Hepatocyte (in vitro differentiated cells): ENCODE data around the gene MCRS1. TPM values are rescaled to one million over a fixed set of nuclear protein-coding genes. Genes with fewer than 3 reads are reported as not detected.

ENCODE experiments used
- DNase-seq: peaks from one replicate; pipeline ENCODE4 v3.0.0-alpha.2; 2016; ENCODE audit warnings: low spot score
- H2AFZ ChIP-seq: fragments of 200-600 bp; sonication (generic); 2 replicates; pipeline ENCODE4 v1.6.0; 2016; ENCODE audit warnings: antibody characterized with exemption, mild to moderate bottlenecking
- H3K27ac ChIP-seq: fragments of 200-600 bp; sonication (generic); 2 replicates; pipeline ENCODE4 v1.5.1; 2016; ENCODE audit warnings: mild to moderate bottlenecking
- H3K27me3 ChIP-seq: fragments of 200-600 bp; sonication (generic); 2 replicates; pipeline ENCODE4 v1.6.1; 2016
- H3K36me3 ChIP-seq: fragments of 200-600 bp; sonication (generic); replicated peaks from 2 replicates; pipeline ENCODE4 v1.5.1; 2016; ENCODE audit warnings: low read depth; ENCODE audit not compliant: insufficient read depth
- H3K4me1 ChIP-seq: fragments of 200-600 bp; sonication (generic); 2 replicates; pipeline ENCODE4 v1.5.1; 2016; ENCODE audit warnings: mild to moderate bottlenecking, moderate library complexity; ENCODE audit not compliant: insufficient read depth
- H3K4me2 ChIP-seq: fragments of 200-600 bp; sonication (generic); 2 replicates; pipeline ENCODE4 v1.6.0; 2016
- H3K4me3 ChIP-seq: fragments of 200-600 bp; sonication (generic); 2 replicates; pipeline ENCODE4 v1.5.1; 2016; ENCODE audit warnings: mild to moderate bottlenecking
- H3K79me2 ChIP-seq: fragments of 200-600 bp; sonication (generic); 2 replicates; pipeline ENCODE4 v1.6.0; 2017; ENCODE audit warnings: mild to moderate bottlenecking
- H3K9me2 ChIP-seq: fragments of 200-600 bp; sonication (generic); replicated peaks from 2 replicates; pipeline ENCODE4 v1.6.0; 2017; ENCODE audit warnings: mild to moderate bottlenecking; ENCODE audit not compliant: insufficient read depth
- H3K9me3 ChIP-seq: fragments of 200-600 bp; sonication (generic); 2 replicates; pipeline ENCODE4 v1.5.1; 2016; ENCODE audit warnings: low read depth, mild to moderate bottlenecking
- H4K20me1 ChIP-seq: fragments of 200-600 bp; sonication (generic); 2 replicates; pipeline ENCODE4 v1.6.0; 2016; ENCODE audit warnings: mild to moderate bottlenecking; ENCODE audit not compliant: insufficient read depth, poor library complexity, severe bottlenecking
- EZH2 ChIP-seq: fragments of 200-600 bp; sonication (generic); IDR thresholded peaks from 2 replicates; pipeline ENCODE4 v1.6.1; 2016; ENCODE audit warnings: antibody characterized with exemption, mild to moderate bottlenecking, borderline replicate concordance
- EZH2phosphoT487 ChIP-seq: fragments of 200-600 bp; sonication (generic); IDR thresholded peaks from one replicate; pipeline ENCODE4 v1.6.1; 2018; ENCODE audit warnings: antibody characterized with exemption, mild to moderate bottlenecking, low read depth, moderate library complexity; ENCODE audit not compliant: unreplicated experiment, severe bottlenecking
- WGBS: methylation state at CpG from one replicate; pipeline ENCODE4 v1.1.6; 2016; ENCODE audit warnings: low lambda C conversion rate; ENCODE audit errors: missing lambda C conversion rate; 5-methylcytosine and 5-hydroxymethylcytosine counted together
- polyA plus RNA-seq: library from polyadenylated mRNA; unstranded; fragments of >200 nt; fragmentation: Nextera tagmentation; extraction: Ambion mirVana; gene quantifications from 2 replicates; pipeline ENCODE4 v1.2.1, GENCODE V29; 2016
- total RNA-seq: library from RNA; depleted of rRNA; stranded (reverse); fragments of >200 nt; gene quantifications from 2 replicates; pipeline ENCODE4 v1.2.3, GENCODE V29; 2014
- TF ChIP-seq, protein P1 (sequence below): fragments of 200-600 bp; sonication (generic); IDR thresholded peaks from 2 replicates; pipeline ENCODE4 v1.5.1; 2016; ENCODE audit warnings: antibody characterized with exemption, mild to moderate bottlenecking; ENCODE audit not compliant: poor library complexity

The MCRS1 gene
- total and polyA plus RNA-seq, 2 experiments from 2014 or later = 51.4 to 57.7 TPM

GRCh38 chr12:49582201-49582600 lies 14.3 kb upstream of the MCRS1 start:
- WGBS = 93% methylated on average over 1 of the region's 1 CpG
- Histone ChIP-seq H4K20me1 (no peaks in the 10 kb centered on the region), H3K27me3 (no peaks in the 10 kb centered on the region), H3K36me3 (no peaks in the 10 kb centered on the region), H3K9me2 (no peaks in the 10 kb centered on the region), H3K9me3 (no peaks in the 10 kb centered on the region), H3K4me2 (no peak overlapping the region), H3K4me1 (peaks cover 2% of the 10 kb centered on the region), H2AFZ (no peak overlapping the region), H3K4me3 (no peak overlapping the region), H3K27ac (no peak overlapping the region), H3K79me2 (peaks cover 3% of the 10 kb centered on the region)
- DNase-seq = no peak
- TF ChIP-seq EZH2phosphoT487 (no peak), EZH2 (no peak)
- TF ChIP-seq, protein P1, sequence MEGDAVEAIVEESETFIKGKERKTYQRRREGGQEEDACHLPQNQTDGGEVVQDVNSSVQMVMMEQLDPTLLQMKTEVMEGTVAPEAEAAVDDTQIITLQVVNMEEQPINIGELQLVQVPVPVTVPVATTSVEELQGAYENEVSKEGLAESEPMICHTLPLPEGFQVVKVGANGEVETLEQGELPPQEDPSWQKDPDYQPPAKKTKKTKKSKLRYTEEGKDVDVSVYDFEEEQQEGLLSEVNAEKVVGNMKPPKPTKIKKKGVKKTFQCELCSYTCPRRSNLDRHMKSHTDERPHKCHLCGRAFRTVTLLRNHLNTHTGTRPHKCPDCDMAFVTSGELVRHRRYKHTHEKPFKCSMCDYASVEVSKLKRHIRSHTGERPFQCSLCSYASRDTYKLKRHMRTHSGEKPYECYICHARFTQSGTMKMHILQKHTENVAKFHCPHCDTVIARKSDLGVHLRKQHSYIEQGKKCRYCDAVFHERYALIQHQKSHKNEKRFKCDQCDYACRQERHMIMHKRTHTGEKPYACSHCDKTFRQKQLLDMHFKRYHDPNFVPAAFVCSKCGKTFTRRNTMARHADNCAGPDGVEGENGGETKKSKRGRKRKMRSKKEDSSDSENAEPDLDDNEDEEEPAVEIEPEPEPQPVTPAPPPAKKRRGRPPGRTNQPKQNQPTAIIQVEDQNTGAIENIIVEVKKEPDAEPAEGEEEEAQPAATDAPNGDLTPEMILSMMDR = no peak

- Histone ChIP-seq H2AFZ (no peak overlapping the region), H3K27ac (no peak overlapping the region), H3K9me2 (no peaks in the 10 kb centered on the region), H3K9me3 (no peaks in the 10 kb centered on the region), H3K79me2 (peaks cover 3% of the 10 kb centered on the region), H3K4me1 (peaks cover 2% of the 10 kb centered on the region), H4K20me1 (no peaks in the 10 kb centered on the region), H3K4me2 (peak overlapping the region; percentile 43), H3K36me3 (no peaks in the 10 kb centered on the region), H3K27me3 (no peaks in the 10 kb centered on the region), H3K4me3 (no peak overlapping the region)
- TF ChIP-seq EZH2 = no peak
- TF ChIP-seq, protein P1 = peak; percentile 79
- peak; percentile 92 for DNase-seq
- 27% methylated on average over 8 of the region's 8 CpGs for WGBS
Measured at GRCh38 chr12:49580572-49581535, 12.9 kb upstream of the MCRS1 start.

DNA sequence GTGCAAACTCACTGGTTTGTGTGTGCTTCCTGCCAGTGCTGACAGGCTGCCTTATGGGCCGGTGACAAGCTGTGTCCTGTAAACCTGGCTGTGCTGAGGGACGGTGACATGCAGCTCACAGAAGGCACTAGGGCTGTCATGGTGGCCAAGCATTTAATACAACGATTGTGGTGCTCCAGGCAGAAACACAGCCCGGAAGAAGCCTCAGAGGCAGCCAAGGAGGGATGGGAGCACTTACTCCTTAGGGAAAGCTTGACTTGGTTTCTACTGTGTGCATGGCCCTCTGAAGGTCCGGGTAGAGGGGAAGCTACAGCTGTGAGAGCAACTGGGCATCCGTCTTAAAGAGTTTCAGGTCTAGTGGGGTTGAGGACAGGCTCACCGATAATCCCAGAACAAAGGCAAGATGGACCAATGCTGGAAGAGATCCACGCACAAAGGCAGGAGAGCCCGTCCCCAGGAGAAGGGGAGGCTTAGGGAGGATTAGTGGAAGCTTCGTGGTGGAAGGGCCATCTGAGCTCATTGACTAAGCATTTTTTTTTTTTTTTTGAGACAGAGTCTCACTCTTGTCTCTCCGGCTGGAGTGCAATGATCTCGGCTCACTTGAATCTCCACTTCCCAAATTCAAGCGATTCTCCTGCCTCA lies 10.7 kb upstream of the MCRS1 start:
- Histone ChIP-seq H3K4me2 (no peak overlapping the region), H3K4me1 (peaks cover 2% of the 10 kb centered on the region), H3K9me3 (no peaks in the 10 kb centered on the region), H2AFZ (no peak overlapping the region), H3K4me3 (no peak overlapping the region), H4K20me1 (no peaks in the 10 kb centered on the region), H3K27me3 (no peaks in the 10 kb centered on the region), H3K27ac (no peak overlapping the region), H3K79me2 (peaks cover 3% of the 10 kb centered on the region), H3K9me2 (no peaks in the 10 kb centered on the region), H3K36me3 (no peaks in the 10 kb centered on the region)
- WGBS = 84% methylated on average over 13 of the region's 13 CpGs
- no peak for TF ChIP-seq EZH2
- TF ChIP-seq, protein P1 = no peak
- no peak for TF ChIP-seq EZH2phosphoT487
- no peak for DNase-seq
